CD4-positive, alpha-beta T cell treated with Interleukin-4 for 1 hour (primary cell): Measurements from ENCODE around the gene HOMER2.
A peak's percentile ranks its signal among the peaks of the same experiment; 100 is the strongest.
"Not testable (repeated sequence)": the region's sequence is repeated elsewhere in the genome, so short reads cannot be mapped to it uniquely, and the experiment has no call there.

Experiments
- DNase-seq, 2 donors: peaks; one replicate each; pipeline ENCODE4 v3.0.0-alpha.2; 2020 to 2022

HOMER2 gene

DNA sequence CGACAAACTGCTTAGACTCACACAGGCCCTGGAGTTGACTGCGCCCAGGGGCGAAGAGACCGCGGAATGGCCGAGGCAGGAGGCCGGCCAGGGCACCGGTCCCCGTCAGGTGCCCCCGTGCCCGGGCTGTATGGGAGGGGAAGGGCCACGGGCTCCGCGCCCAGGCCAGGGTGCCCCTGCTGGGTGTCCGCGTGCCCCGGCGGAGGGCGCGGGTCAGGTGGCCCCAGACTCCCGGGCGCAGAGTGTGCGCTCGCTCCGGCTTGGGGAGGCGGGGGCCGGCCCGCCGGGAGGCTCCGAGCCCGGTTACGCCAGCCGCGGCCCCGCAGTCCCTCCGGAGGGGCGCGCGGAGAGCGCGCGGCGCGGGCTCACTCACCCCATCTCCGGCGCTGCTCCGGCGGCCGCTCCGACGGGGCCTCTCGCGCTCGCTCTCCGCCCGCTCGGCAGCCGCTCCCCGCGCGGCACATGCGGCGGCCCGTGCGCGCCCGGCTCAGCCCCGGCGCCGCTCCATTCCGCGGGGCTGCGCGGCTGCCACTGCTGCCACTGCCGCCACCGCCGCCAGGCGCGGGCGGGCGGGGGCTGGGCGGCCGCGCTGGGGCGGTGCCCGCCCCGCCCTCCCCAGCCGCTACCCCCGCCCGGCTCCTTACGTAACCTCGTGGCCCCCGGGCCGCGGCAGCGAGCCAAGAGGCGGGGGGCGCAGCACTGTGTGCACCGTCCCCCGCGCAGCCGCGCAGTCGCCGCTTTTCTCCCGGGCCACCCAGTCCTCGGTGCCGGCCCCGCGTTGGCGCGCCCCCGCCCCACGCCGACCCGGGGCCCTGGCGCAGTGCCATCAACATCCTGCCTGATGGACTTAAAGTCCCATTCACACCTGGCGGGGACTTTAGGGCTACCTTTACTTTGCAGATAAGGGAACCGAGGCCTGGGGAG is at the start of gene HOMER2:
Gene HOMER2 (minus strand): TSS at position 563 of the 924 bp plus-strand sequence. CDS start 185 bp downstream, at position 378.
- DNase-seq = no peak

- not testable (repeated sequence) for DNase-seq
Measured at GRCh38 chr15:83000672-83001031, 48.1 kb upstream of the HOMER2 start.

GRCh38 chr15:82999905-83000671 is 47.6 kb upstream of the HOMER2 start:
- DNase-seq = peak; percentile 20 to 67

GRCh38 chr15:82999426-82999825 is 46.9 kb upstream of the HOMER2 start:
- DNase-seq = no peak

- DNase-seq = no peak
Measured at GRCh38 chr15:82995938-82996337, 43.4 kb upstream of the HOMER2 start.

GRCh38 chr15:82995076-82995475 is 42.6 kb upstream of the HOMER2 start:
- DNase-seq = no peak

- DNase-seq = no peak
Measured at GRCh38 chr15:82993144-82993543, 40.6 kb upstream of the HOMER2 start.

- DNase-seq = no peak
Measured at GRCh38 chr15:82992436-82992998, 40.0 kb upstream of the HOMER2 start.

DNA sequence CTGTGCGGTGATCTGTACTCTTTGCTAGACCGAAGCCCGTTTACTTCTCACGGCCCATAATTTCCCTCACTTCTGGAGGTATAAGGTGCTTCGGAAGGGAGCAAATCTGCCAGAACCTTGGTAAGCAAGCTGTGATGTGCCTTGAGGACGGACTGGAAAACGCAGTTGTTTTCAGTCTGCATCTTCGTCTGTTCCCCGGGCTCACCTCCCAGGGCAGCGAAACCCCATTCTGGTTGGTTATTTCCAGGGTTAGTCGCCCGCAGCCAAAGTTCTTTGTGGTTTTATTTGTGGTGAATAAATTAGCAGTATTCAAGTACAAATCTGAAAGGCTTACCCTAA is 33.9 kb upstream of the HOMER2 start:
- DNase-seq = peak in 1 of 2 donors; percentile 14

GRCh38 chr15:82985688-82986441 is 33.3 kb upstream of the HOMER2 start, which contains the start of gene RAMAC:
Gene RAMAC (plus strand): TSS chr15:82986210. CDS start chr15:82989019, 2,809 bp downstream.
- peak; percentile 95 to 96 for DNase-seq

- no peak for DNase-seq
Measured at GRCh38 chr15:82980981-82981380, 28.5 kb upstream of the HOMER2 start.

DNA sequence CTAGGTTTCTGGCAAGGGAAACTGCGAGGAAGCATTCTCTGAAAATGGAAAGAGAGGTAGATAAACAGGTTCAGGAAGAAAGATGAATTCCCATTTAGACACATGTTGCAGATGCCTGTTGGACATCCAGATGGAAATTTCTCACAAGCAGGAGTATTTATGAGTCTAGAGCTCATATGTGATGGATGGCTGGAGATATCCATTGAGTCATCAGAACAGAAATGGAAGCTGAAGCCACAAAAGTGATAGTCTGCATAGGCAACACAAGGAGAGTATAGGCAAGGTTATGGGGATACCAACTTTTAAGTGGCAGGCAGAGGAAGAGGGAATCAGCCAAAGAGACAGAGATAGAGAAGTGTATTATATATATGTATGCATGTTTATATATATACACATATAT is 27.2 kb upstream of the HOMER2 start:
- DNase-seq = no peak

DNA sequence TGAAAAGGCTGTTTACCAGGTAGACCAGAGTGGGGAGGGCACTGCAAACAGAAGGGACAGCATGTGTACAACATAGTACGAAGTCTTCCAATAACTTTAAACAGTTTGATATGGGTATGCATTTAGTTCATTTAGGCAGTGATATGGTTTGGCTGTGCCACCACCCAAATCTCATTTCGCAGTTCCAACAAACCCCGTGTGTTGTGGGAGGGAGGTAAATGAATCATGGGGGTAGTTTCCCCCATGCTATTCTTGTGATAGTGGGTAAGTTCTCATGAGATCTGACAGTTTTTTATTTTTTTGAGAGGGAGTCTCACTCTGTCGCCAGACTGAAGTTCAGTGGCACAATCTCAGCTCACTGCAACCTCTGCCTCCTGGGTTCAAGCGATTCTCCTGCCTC is 25.9 kb upstream of the HOMER2 start:
- no peak for DNase-seq

GRCh38 chr15:82977076-82977475 is 24.6 kb upstream of the HOMER2 start:
- no peak for DNase-seq

DNA sequence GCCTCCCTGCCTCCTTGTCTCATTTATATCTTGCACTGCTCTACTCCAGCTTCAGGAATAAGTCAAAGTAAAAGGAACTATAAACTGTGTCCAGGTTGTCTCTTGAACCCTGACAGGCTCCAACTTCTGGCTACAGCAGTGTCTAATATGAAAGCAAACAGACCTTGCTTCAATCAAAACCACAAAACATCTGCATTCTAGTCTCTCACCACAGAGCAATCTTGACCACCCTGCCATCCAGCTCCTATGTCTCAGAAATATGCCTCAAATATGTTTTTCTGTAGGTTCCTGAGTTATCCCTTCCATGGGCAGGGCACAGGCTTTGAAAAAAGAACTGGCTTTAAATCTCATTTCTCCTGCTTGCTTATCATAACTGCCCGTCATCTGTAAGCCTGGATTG is 20.5 kb upstream of the HOMER2 start:
- DNase-seq = no peak

DNA sequence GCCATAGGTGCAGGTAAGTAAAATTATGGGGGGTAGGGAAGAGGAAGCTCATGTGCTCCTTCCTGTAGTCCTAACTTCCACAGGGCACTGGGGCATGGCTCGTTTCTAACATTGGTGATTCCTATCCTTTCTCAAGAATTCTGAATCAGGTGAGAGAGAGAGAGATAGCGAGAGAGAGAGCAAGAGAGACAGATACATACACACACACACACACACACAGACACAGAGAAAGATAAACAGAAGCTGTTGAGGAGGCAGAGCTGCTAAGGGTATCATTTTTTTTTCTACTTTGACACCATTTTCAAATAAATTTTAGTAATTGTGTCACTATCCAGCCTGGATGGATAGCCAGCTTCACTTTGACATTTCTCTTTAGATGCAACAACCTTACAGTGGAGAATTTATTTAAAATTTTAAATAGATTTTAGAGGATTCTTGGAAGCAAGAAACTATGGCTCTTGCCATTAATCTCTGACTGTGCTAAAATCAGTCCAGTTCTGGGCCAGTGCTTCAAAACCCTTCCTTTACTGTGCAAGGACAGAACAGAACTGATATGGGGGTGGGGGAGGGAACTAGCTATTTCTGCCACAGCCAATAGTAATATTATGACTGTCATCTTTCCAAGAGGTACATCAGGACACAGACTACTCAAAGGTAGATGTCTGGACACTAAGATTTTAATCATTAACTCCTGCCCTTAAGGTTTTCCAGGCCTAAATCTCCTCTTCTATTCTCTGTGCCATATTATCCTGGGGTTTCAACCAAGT is 18.9 kb upstream of the HOMER2 start:
- DNase-seq = no peak

- DNase-seq = no peak
Measured at GRCh38 chr15:82970696-82971095, 18.2 kb upstream of the HOMER2 start.

DNA sequence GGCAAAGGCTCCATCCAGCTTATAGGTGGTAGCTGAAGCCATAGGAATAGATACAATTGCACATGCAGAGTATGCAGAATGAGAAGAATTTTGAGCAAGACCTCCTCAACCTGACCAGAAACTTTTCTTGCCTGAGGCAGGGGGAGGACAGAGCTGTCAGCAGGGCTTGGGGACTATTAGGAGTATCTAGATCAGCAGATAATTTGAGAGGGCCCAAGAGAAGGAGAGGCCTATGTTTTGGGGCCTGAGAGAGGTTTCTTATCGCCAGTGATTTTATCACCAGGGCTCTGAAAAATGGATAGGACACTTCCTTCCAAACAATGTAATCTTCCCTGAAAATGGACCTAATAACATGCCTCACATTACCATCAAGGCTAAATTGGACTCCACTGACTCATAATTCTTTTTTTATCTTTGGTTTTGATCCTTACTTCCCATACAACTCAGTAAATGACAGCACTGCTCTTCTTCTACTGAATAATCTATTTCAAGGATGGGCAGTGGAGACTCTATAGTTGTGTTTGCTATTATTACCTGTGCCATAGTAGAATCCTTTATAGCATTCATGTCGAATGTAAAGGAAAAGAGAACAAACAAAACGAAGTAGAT is 17.7 kb upstream of the HOMER2 start:
- no peak for DNase-seq

DNA sequence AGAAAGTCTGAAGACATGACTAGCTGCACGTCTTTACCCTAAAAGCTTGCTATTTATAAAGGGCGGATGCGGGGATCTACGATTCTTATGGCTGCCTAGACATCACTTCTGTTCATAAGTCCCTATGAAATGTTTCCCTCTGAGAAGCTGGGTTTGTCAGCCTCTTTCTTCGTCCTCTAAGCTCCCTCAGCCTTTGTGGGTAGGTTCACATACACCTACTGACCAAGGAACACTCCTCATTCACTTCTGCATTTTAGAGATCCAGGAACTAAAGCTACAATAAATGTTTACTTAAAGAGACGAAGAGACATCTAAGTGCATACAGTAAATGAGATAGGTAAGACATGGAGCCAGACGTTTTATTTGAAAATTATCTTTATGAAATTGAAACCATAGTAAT is 16.8 kb upstream of the HOMER2 start:
- no peak for DNase-seq

GRCh38 chr15:82968066-82968465 is 15.5 kb upstream of the HOMER2 start:
- DNase-seq = no peak

DNA sequence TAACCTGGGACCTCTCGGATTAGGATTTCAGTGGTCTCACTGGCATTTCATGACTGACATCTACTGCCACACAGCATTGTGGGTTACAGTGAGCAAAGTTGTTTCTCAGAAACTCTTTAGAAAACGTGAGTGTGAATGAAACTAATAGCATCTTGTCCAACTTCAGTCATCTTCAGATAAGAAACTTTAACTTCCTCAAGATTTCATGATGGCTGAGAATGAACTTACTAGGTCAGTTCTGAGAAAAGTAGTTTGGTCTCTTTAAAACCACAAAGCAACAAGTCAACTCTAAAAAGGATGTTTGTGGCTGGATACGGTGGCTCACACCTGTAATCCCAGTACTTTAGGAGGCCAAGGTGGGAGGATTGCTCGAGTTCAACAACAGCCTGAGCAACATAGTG is 14.2 kb upstream of the HOMER2 start:
- DNase-seq = no peak

- DNase-seq = no peak
Measured at GRCh38 chr15:82964890-82965289, 12.4 kb upstream of the HOMER2 start.
